ENCODE measurements around the gene KRTAP10-2.

DNA sequence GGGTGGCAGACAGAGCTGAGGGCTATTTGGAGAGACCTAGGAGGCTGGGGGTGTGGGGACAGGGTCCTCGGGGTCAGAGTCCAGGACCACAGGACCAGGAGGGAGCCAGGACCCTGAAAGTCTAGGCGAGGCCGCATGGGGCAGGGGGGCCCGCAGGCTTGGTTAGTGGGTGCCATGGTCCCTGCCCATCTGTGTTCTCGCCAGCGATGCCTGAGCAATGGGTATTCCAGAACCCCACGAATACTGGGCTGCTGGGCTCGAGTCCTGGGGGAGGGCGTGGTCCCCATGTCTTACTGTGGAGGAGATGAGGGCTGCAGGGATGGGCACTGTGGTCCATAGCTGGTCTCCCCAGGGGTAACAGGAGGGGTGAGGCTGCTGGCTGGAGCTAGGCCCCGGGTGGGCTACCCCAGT, 39.0 kb upstream of the KRTAP10-2 start:
- TF ChIP-seq, protein P1, sequence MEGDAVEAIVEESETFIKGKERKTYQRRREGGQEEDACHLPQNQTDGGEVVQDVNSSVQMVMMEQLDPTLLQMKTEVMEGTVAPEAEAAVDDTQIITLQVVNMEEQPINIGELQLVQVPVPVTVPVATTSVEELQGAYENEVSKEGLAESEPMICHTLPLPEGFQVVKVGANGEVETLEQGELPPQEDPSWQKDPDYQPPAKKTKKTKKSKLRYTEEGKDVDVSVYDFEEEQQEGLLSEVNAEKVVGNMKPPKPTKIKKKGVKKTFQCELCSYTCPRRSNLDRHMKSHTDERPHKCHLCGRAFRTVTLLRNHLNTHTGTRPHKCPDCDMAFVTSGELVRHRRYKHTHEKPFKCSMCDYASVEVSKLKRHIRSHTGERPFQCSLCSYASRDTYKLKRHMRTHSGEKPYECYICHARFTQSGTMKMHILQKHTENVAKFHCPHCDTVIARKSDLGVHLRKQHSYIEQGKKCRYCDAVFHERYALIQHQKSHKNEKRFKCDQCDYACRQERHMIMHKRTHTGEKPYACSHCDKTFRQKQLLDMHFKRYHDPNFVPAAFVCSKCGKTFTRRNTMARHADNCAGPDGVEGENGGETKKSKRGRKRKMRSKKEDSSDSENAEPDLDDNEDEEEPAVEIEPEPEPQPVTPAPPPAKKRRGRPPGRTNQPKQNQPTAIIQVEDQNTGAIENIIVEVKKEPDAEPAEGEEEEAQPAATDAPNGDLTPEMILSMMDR (IDR thresholded peaks at IDR 0.05) = no peak
- TF ChIP-seq POLR2A (IDR thresholded peaks at IDR 0.05) = no peak
